Gastrocnemius medialis (tissue), 4 donors: ENCODE measurements around the gene CPLX3.

ENCODE experiments used
- POLR2A ChIP-seq, 2 donors: fragments of 450-650 bp; IDR thresholded peaks; one replicate each; pipeline ENCODE4 v1.6.1; 2017; ENCODE audit warnings: antibody characterized with exemption in 2 of 2, mild to moderate bottlenecking in 2 of 2, moderate library complexity in 2 of 2
- TF ChIP-seq, protein P1 (sequence below), 5 experiments: fragments of 450-650 bp in 3 of 5; fragments of 200-600 bp in 2 of 5; sonication (generic) in 2 of 5; IDR thresholded peaks in 4 of 5; conservative IDR thresholded peaks in 1 of 5; 1 replicate in 4 of 5; 2 replicates in 1 of 5; pipeline ENCODE4 v1.5.1; 2016 to 2019; ENCODE audit warnings: antibody characterized with exemption in 5 of 5, mild to moderate bottlenecking in 3 of 5, moderate library complexity in 3 of 5

DNA sequence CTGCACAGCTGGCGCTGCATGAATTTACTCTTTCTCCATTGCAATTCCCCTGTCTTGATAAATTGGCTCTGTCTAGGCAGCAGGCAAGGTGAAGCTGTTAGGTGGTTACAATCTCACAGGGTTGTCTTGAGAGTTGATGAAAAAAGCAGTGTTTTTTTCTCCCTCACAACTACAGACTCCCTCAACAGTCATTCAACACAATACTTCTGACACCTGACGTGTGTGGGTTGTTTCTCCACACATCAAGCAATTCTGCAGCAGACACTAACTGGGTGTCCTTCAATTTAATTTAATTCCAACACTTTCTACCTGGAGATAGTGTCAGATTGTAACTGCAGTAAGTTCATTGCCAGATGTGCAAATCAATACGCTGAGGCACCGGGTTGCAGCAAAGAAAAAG, 51.8 kb downstream of the CPLX3 start:
- TF ChIP-seq, protein P1, sequence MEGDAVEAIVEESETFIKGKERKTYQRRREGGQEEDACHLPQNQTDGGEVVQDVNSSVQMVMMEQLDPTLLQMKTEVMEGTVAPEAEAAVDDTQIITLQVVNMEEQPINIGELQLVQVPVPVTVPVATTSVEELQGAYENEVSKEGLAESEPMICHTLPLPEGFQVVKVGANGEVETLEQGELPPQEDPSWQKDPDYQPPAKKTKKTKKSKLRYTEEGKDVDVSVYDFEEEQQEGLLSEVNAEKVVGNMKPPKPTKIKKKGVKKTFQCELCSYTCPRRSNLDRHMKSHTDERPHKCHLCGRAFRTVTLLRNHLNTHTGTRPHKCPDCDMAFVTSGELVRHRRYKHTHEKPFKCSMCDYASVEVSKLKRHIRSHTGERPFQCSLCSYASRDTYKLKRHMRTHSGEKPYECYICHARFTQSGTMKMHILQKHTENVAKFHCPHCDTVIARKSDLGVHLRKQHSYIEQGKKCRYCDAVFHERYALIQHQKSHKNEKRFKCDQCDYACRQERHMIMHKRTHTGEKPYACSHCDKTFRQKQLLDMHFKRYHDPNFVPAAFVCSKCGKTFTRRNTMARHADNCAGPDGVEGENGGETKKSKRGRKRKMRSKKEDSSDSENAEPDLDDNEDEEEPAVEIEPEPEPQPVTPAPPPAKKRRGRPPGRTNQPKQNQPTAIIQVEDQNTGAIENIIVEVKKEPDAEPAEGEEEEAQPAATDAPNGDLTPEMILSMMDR (IDR thresholded peaks at IDR 0.05 in 4 of 5, conservative IDR thresholded peaks at IDR 0.05 in 1 of 5), result no peak
- TF ChIP-seq POLR2A (IDR thresholded peaks at IDR 0.05), result no peak
